ENCODE measurements around the gene MCUB. TPM values are rescaled to one million over a fixed set of nuclear protein-coding genes. Genes with fewer than 3 reads are reported as not detected.
"Not testable (repeated sequence)": the region's sequence is repeated elsewhere in the genome, so short reads cannot be mapped to it uniquely, and the experiment has no call there.

The MCUB gene
- polyA plus RNA-seq, 3 donors, result 117 to 125 (median 123) TPM

DNA sequence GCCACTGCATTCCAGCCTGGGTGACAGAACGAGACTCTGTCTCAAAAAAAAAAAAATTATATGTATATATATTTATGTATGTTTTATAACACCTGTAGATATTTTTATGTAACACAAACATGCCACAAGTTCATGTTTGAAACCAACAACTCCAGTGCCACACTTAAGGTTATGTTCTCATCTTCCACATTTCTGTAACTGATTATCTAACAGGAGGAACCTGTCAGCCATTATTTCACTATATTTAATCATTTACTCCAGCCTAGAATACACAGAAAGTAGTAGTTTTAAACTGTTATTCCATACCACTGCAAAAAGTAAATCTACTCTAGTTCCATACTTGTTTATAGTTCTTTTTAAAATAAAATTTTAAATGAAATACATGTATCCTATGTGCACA, 32.3 kb downstream of the MCUB start:
- no peaks in the 10 kb centered on the region for H3K9me3 ChIP-seq (replicated peaks in 1 of 2; ENCODE audit: control insufficient read depth in 1 of 2, insufficient read depth in 1 of 2, low read length in 2 of 2)
- no peaks in the 10 kb centered on the region for H3K36me3 ChIP-seq (replicated peaks in 1 of 2; ENCODE audit: control insufficient read depth in 1 of 2, insufficient read depth in 2 of 2, low read length in 2 of 2)
- Mint-ChIP-seq H3K27me3 (ENCODE audit: low read depth in 3 of 3) (no peaks in the 10 kb centered on the region), H3K27ac (no peak overlapping the region), H3K36me3 (peaks cover 1 to 10% of the 10 kb centered on the region in 2 donors), H3K4me1 (no peaks in the 10 kb centered on the region), H3K4me3 (no peak overlapping the region), H3K9me3 (peaks cover 0 to 6% (median under 1%) of the 10 kb centered on the region in 7 donors)
- no CpG with 5 or more reads among the region's 1 CpG for WGBS (ENCODE audit: insufficient coverage)
- H4K20me1 ChIP-seq (ENCODE audit: insufficient read depth, low read length), result peaks cover 72% of the 10 kb centered on the region
- no peak overlapping the region for H3K9ac ChIP-seq (ENCODE audit: insufficient read depth, low read length, poor library complexity, severe bottlenecking)
- no peaks in the 10 kb centered on the region for H3K27me3 ChIP-seq (ENCODE audit: control insufficient read depth in 2 of 2, insufficient read depth in 2 of 2, low read length in 2 of 2)
- H3K27ac ChIP-seq (ENCODE audit: low read depth in 1 of 2, low read length in 2 of 2), result no peak overlapping the region
- H2AFZ ChIP-seq (ENCODE audit: insufficient read depth, low read depth, low read length, poor library complexity, severe bottlenecking), result no peak overlapping the region
- H3K4me1 ChIP-seq (ENCODE audit: control insufficient read depth in 1 of 2, insufficient read depth in 2 of 2, low read length in 2 of 2), result no peaks in the 10 kb centered on the region
- DNase-seq, result no peak
- no peak overlapping the region for H3K4me3 ChIP-seq (replicated peaks in 1 of 3; ENCODE audit: low read depth in 2 of 3, low read length in 3 of 3)
- peaks cover 45% of the 10 kb centered on the region for H3K79me2 ChIP-seq (ENCODE audit: insufficient read depth, low read length)
- TF ChIP-seq, protein P1, sequence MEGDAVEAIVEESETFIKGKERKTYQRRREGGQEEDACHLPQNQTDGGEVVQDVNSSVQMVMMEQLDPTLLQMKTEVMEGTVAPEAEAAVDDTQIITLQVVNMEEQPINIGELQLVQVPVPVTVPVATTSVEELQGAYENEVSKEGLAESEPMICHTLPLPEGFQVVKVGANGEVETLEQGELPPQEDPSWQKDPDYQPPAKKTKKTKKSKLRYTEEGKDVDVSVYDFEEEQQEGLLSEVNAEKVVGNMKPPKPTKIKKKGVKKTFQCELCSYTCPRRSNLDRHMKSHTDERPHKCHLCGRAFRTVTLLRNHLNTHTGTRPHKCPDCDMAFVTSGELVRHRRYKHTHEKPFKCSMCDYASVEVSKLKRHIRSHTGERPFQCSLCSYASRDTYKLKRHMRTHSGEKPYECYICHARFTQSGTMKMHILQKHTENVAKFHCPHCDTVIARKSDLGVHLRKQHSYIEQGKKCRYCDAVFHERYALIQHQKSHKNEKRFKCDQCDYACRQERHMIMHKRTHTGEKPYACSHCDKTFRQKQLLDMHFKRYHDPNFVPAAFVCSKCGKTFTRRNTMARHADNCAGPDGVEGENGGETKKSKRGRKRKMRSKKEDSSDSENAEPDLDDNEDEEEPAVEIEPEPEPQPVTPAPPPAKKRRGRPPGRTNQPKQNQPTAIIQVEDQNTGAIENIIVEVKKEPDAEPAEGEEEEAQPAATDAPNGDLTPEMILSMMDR (IDR thresholded peaks at IDR 0.05), result no peak
- intact Hi-C loops (cut with micrococcal nuclease), result no loop called here
- H3K4me2 ChIP-seq (replicated peaks; ENCODE audit: extremely low read depth, low read length, poor library complexity, severe bottlenecking), result no peak overlapping the region

DNA sequence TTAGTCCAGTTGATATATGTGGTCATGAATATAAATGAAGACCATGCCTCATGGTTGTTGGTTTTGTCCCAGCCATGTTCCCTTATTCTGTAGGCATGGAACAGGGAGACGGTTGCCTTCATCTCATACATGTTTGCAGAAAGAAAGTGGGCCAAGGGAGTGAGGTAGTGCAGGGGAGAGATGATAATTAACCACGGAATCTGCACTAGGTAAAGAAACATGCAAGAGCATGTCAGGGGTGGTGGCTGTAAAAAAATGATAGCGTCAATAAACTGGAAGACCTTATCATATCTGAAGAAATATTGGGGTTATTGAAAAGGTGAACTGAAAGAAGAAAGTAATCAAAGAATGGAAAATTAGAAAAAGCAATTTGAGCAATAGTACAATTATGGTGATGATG, 35.1 kb downstream of the MCUB start:
- 100% methylated on average over 2 of the region's 3 CpGs for WGBS (ENCODE audit: insufficient coverage)
- peaks cover 0 to 14% (median 5%) of the 10 kb centered on the region in 7 donors for H3K9me3 Mint-ChIP-seq

DNA sequence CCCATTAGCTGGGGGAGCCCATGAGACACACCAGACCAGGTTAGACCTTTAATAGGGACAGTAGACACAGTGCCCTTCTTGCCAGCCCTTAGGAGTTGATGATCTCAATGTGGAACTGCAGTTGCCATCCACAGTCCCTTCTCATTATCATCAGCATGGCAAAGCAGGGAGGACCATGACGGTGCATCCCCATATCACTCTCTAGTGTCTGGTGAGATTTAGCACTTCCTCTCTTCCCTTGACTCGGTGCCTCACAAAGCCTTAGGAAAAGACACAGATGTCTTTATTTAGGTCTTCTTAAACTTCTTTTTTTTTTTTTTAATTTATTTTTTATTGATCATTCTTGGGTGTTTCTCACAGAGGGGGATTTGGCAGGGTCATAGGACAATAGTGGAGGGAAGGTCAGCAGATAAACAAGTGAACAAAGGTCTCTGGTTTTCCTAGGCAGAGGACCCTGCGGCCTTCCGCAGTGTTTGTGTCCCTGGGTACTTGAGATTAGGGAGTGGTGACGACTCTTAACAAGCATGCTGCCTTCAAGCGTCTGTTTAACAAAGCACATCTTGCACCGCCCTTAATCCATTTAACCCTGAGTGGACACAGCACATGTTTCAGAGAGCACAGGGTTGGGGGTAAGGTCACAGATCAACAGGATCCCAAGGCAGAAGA, 36.5 kb downstream of the MCUB start:
- H2AFZ ChIP-seq (ENCODE audit: insufficient read depth, low read depth, low read length, poor library complexity, severe bottlenecking); H3K4me1 Mint-ChIP-seq; H3K27me3 Mint-ChIP-seq (ENCODE audit: low read depth in 3 of 3); H3K27ac ChIP-seq (ENCODE audit: low read depth in 1 of 2, low read length in 2 of 2); H3K4me2 ChIP-seq (replicated peaks; ENCODE audit: extremely low read depth, low read length, poor library complexity, severe bottlenecking); H3K27me3 ChIP-seq (ENCODE audit: control insufficient read depth in 2 of 2, insufficient read depth in 2 of 2, low read length in 2 of 2); intact Hi-C loops (cut with micrococcal nuclease); H3K36me3 ChIP-seq (replicated peaks in 1 of 2; ENCODE audit: control insufficient read depth in 1 of 2, insufficient read depth in 2 of 2, low read length in 2 of 2); H3K9ac ChIP-seq (ENCODE audit: insufficient read depth, low read length, poor library complexity, severe bottlenecking); H3K9me3 ChIP-seq (replicated peaks in 1 of 2; ENCODE audit: control insufficient read depth in 1 of 2, insufficient read depth in 1 of 2, low read length in 2 of 2); H3K4me1 ChIP-seq (ENCODE audit: control insufficient read depth in 1 of 2, insufficient read depth in 2 of 2, low read length in 2 of 2); H3K4me3 Mint-ChIP-seq; DNase-seq; H3K4me3 ChIP-seq (replicated peaks in 1 of 3; ENCODE audit: low read depth in 2 of 3, low read length in 3 of 3): not testable (repeated sequence)
- Mint-ChIP-seq H3K36me3 (peaks cover 5 to 15% of the 10 kb centered on the region in 2 donors), H3K27ac (peak overlapping the region in 1 of 7 donors; percentile 12), H3K9me3 (peaks cover 0 to 14% (median 6%) of the 10 kb centered on the region in 7 donors)
- WGBS (ENCODE audit: insufficient coverage), result no CpG with 5 or more reads among the region's 7 CpGs
- Histone ChIP-seq H4K20me1 (ENCODE audit: insufficient read depth, low read length) (peaks cover 57% of the 10 kb centered on the region), H3K79me2 (ENCODE audit: insufficient read depth, low read length) (peaks cover 21% of the 10 kb centered on the region)

More for the DNA sequence above, 35.1 kb downstream of the MCUB start:
- intact Hi-C loops (cut with micrococcal nuclease); H3K27ac ChIP-seq (ENCODE audit: low read depth in 1 of 2, low read length in 2 of 2); H3K36me3 ChIP-seq (replicated peaks in 1 of 2; ENCODE audit: control insufficient read depth in 1 of 2, insufficient read depth in 2 of 2, low read length in 2 of 2); DNase-seq; H3K4me1 Mint-ChIP-seq; H3K4me3 Mint-ChIP-seq; H3K27me3 ChIP-seq (ENCODE audit: control insufficient read depth in 2 of 2, insufficient read depth in 2 of 2, low read length in 2 of 2); H3K9me3 ChIP-seq (replicated peaks in 1 of 2; ENCODE audit: control insufficient read depth in 1 of 2, insufficient read depth in 1 of 2, low read length in 2 of 2); H3K9ac ChIP-seq (ENCODE audit: insufficient read depth, low read length, poor library complexity, severe bottlenecking); H3K4me1 ChIP-seq (ENCODE audit: control insufficient read depth in 1 of 2, insufficient read depth in 2 of 2, low read length in 2 of 2); H3K4me3 ChIP-seq (replicated peaks in 1 of 3; ENCODE audit: low read depth in 2 of 3, low read length in 3 of 3); H3K27me3 Mint-ChIP-seq (ENCODE audit: low read depth in 3 of 3); H3K27ac Mint-ChIP-seq; H2AFZ ChIP-seq (ENCODE audit: insufficient read depth, low read depth, low read length, poor library complexity, severe bottlenecking); H3K4me2 ChIP-seq (replicated peaks; ENCODE audit: extremely low read depth, low read length, poor library complexity, severe bottlenecking): not testable (repeated sequence)
- peaks cover 3 to 19% of the 10 kb centered on the region in 2 donors for H3K36me3 Mint-ChIP-seq
- Histone ChIP-seq H3K79me2 (ENCODE audit: insufficient read depth, low read length) (peaks cover 25% of the 10 kb centered on the region), H4K20me1 (ENCODE audit: insufficient read depth, low read length) (peaks cover 57% of the 10 kb centered on the region)

Measured in CD14-positive monocyte (primary cell).